Neural progenitor cell (in vitro differentiated cells): ENCODE measurements around the gene TMEM219. TPM values are rescaled to one million over a fixed set of nuclear protein-coding genes. Genes with fewer than 3 reads are reported as not detected.

ENCODE experiments used
- DNase-seq: peaks from one replicate; pipeline ENCODE4 v3.0.0-alpha.2; 2016; ENCODE audit warnings: low spot score
- H2AFZ ChIP-seq: fragments of 200-600 bp; sonication (generic); replicated peaks from 2 replicates; pipeline ENCODE4 v1.6.1; 2016; ENCODE audit warnings: antibody characterized with exemption
- H3F3A ChIP-seq: fragments of 200-600 bp; sonication (generic); 2 replicates; pipeline ENCODE4 v1.6.1; 2016; ENCODE audit warnings: antibody characterized with exemption, low read depth
- H3K27ac ChIP-seq: fragments of 200-600 bp; sonication (generic); 2 replicates; pipeline ENCODE4 v1.5.1; 2016; ENCODE audit warnings: mild to moderate bottlenecking
- H3K27me3 ChIP-seq: fragments of 200-600 bp; sonication (generic); 2 replicates; pipeline ENCODE4 v1.6.1; 2016; ENCODE audit warnings: mild to moderate bottlenecking, moderate library complexity
- H3K36me3 ChIP-seq: fragments of 200-600 bp; sonication (generic); 2 replicates; pipeline ENCODE4 v1.5.1; 2016
- H3K4me1 ChIP-seq: fragments of 200-600 bp; sonication (generic); 2 replicates; pipeline ENCODE4 v1.6.1; 2016; ENCODE audit warnings: mixed run types
- H3K4me2 ChIP-seq: fragments of 200-600 bp; sonication (generic); 2 replicates; pipeline ENCODE4 v1.6.1; 2016
- H3K4me3 ChIP-seq: fragments of 200-600 bp; sonication (generic); 2 replicates; pipeline ENCODE4 v1.5.1; 2016
- H3K79me2 ChIP-seq: fragments of 200-600 bp; sonication (generic); 2 replicates; pipeline ENCODE4 v1.6.1; 2016; ENCODE audit warnings: low read depth
- H3K9ac ChIP-seq: fragments of 200-600 bp; sonication (generic); 2 replicates; pipeline ENCODE4 v1.6.1; 2016
- H3K9me3 ChIP-seq: fragments of 200-600 bp; sonication (generic); 2 replicates; pipeline ENCODE4 v1.5.1; 2016; ENCODE audit warnings: low read depth
- H4K20me1 ChIP-seq: fragments of 200-600 bp; sonication (generic); 2 replicates; pipeline ENCODE4 v1.6.1; 2016; ENCODE audit warnings: low read depth
- H3K27ac Mint-ChIP-seq: 3 replicates; pipeline ENCODE4 v1.8.0; 2021; ENCODE audit warnings: mixed read lengths
- H3K27me3 Mint-ChIP-seq: 2 replicates; pipeline ENCODE4 v1.8.0; 2022; ENCODE audit warnings: low read depth, mild to moderate bottlenecking, inconsistent platforms, moderate library complexity, mixed read lengths; ENCODE audit not compliant: insufficient read depth
- H3K36me3 Mint-ChIP-seq: 3 replicates; pipeline ENCODE4 v1.8.0; 2021; ENCODE audit warnings: mixed read lengths
- H3K4me1 Mint-ChIP-seq: 3 replicates; pipeline ENCODE4 v1.8.0; 2021; ENCODE audit warnings: mixed read lengths
- H3K4me3 Mint-ChIP-seq: 3 replicates; pipeline ENCODE4 v1.8.0; 2021; ENCODE audit warnings: mild to moderate bottlenecking, moderate library complexity, mixed read lengths
- H3K9me3 Mint-ChIP-seq: 3 replicates; pipeline ENCODE4 v1.8.0; 2020; ENCODE audit warnings: mixed read lengths
- CTCF ChIP-seq: fragments of 200-600 bp; sonication (generic); IDR thresholded peaks from 2 replicates; pipeline ENCODE4 v1.5.1; 2017; ENCODE audit warnings: antibody characterized with exemption, mild to moderate bottlenecking
- EZH2 ChIP-seq: fragments of 200-600 bp; sonication (generic); IDR thresholded peaks from 2 replicates; pipeline ENCODE4 v1.6.1; 2017; ENCODE audit warnings: antibody characterized with exemption, mild to moderate bottlenecking, moderate library complexity
- EZH2phosphoT487 ChIP-seq: fragments of 200-600 bp; sonication (generic); IDR thresholded peaks from 2 replicates; pipeline ENCODE4 v1.6.1; 2017; ENCODE audit warnings: antibody characterized with exemption
- total RNA-seq: library from RNA; depleted of rRNA; stranded (reverse); fragments of >200 nt; gene quantifications from 2 replicates; pipeline ENCODE4 v1.2.3, GENCODE V29; 2015; ENCODE audit warnings: low replicate concordance

Gene TMEM219
- total RNA-seq, 1 donor from 2014 or later = 50.7 TPM

DNA sequence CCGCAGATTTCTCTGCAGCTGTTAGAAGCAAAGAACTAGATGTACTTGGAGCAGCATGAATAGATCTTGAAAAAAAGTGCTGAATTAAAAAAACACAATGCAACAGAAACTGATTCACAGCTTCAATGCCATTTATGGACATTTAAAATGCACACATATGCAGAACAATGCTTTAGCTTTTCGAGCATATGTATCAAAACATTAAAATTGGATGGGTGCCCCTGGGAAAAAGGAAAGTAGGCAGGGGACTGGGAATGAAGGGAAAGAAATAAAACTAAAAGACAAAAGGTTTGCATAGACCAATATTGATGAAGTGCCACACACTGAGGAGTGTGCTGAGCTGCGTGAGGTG lies 40.9 kb upstream of the TMEM219 start:
- H3K4me2 ChIP-seq = no peak overlapping the region
- H3F3A ChIP-seq = peaks cover 4% of the 10 kb centered on the region
- TF ChIP-seq EZH2phosphoT487 = no peak
- TF ChIP-seq EZH2 = no peak
- no peak for TF ChIP-seq CTCF
- H4K20me1 ChIP-seq = peaks cover 5% of the 10 kb centered on the region
- H2AFZ ChIP-seq = no peak overlapping the region
- peaks cover 2% of the 10 kb centered on the region for H3K36me3 ChIP-seq
- H3K4me1 Mint-ChIP-seq = peaks cover 10% of the 10 kb centered on the region
- peaks cover 13% of the 10 kb centered on the region for H3K79me2 ChIP-seq
- H3K9me3 Mint-ChIP-seq = no peaks in the 10 kb centered on the region
- no peaks in the 10 kb centered on the region for H3K27me3 ChIP-seq
- H3K9ac ChIP-seq = no peak overlapping the region
- no peaks in the 10 kb centered on the region for H3K9me3 ChIP-seq
- no peak overlapping the region for H3K27ac ChIP-seq
- H3K4me3 Mint-ChIP-seq = no peak overlapping the region
- peaks cover 5% of the 10 kb centered on the region for H3K4me1 ChIP-seq
- H3K27ac Mint-ChIP-seq = no peak overlapping the region
- peaks cover 3% of the 10 kb centered on the region for H3K27me3 Mint-ChIP-seq
- no peak overlapping the region for H3K4me3 ChIP-seq
- DNase-seq = no peak
- H3K36me3 Mint-ChIP-seq = peaks cover 10% of the 10 kb centered on the region

GRCh38 chr16:29922326-29922725 lies 39.6 kb upstream of the TMEM219 start:
- H3K9me3 Mint-ChIP-seq = no peaks in the 10 kb centered on the region
- H3K4me3 Mint-ChIP-seq = peak overlapping the region; percentile 3
- no peak overlapping the region for H3K27ac Mint-ChIP-seq
- H3K9ac ChIP-seq = no peak overlapping the region
- H3K4me1 ChIP-seq = peaks cover 11% of the 10 kb centered on the region
- H3K79me2 ChIP-seq = peaks cover 13% of the 10 kb centered on the region
- H4K20me1 ChIP-seq = peaks cover 5% of the 10 kb centered on the region
- DNase-seq = no peak
- peaks cover 23% of the 10 kb centered on the region for H3K4me1 Mint-ChIP-seq
- no peak overlapping the region for H3K4me3 ChIP-seq
- H3F3A ChIP-seq = peaks cover 4% of the 10 kb centered on the region
- H3K4me2 ChIP-seq = no peak overlapping the region
- H3K9me3 ChIP-seq = no peaks in the 10 kb centered on the region
- peaks cover 10% of the 10 kb centered on the region for H3K36me3 Mint-ChIP-seq
- H3K27me3 Mint-ChIP-seq = peaks cover 3% of the 10 kb centered on the region
- no peak for TF ChIP-seq EZH2
- TF ChIP-seq EZH2phosphoT487 = no peak
- TF ChIP-seq CTCF = no peak
- H3K36me3 ChIP-seq = peaks cover 2% of the 10 kb centered on the region
- no peaks in the 10 kb centered on the region for H3K27me3 ChIP-seq
- no peak overlapping the region for H3K27ac ChIP-seq
- H2AFZ ChIP-seq = no peak overlapping the region

DNA sequence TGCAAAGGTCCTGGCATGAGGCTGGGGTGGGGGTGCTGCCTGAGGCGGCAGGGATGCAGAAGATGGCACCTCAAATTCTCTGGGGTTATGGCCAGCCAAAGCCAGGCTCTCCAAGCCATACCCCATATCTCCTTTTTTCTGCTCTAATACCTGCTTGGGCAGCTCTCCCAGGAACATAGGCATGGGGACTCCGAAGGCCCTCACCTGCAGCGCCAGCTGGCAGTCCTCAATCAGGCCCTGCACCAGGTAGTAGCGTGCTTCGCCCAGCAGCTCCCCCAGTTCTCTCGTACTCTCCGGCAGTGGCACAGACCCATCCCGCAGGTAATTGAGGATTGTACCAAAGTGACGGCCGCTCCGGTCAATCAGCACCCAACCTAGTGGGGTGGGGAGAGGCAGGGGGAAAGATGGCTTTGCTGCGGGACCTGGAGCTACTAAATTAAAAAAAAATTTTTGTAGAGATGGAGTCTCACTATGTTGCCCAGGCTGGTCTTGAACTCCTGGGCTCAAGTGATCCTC lies 38.8 kb upstream of the TMEM219 start:
- peaks cover 5% of the 10 kb centered on the region for H4K20me1 ChIP-seq
- H3K27ac ChIP-seq = no peak overlapping the region

More for the DNA sequence above, 38.8 kb upstream of the TMEM219 start:
- Histone ChIP-seq H3F3A (peaks cover 4% of the 10 kb centered on the region), H3K4me1 (peaks cover 11% of the 10 kb centered on the region), H2AFZ (no peak overlapping the region), H3K4me2 (no peak overlapping the region), H3K9ac (no peak overlapping the region), H3K9me3 (no peaks in the 10 kb centered on the region), H3K4me3 (no peak overlapping the region), H3K79me2 (peaks cover 13% of the 10 kb centered on the region), H3K36me3 (peaks cover under 1% of the 10 kb centered on the region), H3K27me3 (no peaks in the 10 kb centered on the region)
- no peak for DNase-seq
- peaks cover 12% of the 10 kb centered on the region for H3K36me3 Mint-ChIP-seq
- H3K27ac Mint-ChIP-seq = no peak overlapping the region
- H3K27me3 Mint-ChIP-seq = peaks cover 3% of the 10 kb centered on the region
- H3K9me3 Mint-ChIP-seq = no peaks in the 10 kb centered on the region
- peaks cover 26% of the 10 kb centered on the region for H3K4me1 Mint-ChIP-seq
- TF ChIP-seq EZH2phosphoT487 (no peak), CTCF (no peak), EZH2 (no peak)
- H3K4me3 Mint-ChIP-seq = no peak overlapping the region
